Measurements from ENCODE around the gene SPTBN1.

The SPTBN1 gene

GRCh38 chr2:54531558-54531957, 75.4 kb downstream of the SPTBN1 start:
- DNase-seq = no peak

GRCh38 chr2:54534221-54534620, 78.1 kb downstream of the SPTBN1 start:
- DNase-seq = no peak

- DNase-seq = no peak
Observed at GRCh38 chr2:54534625-54535024, 78.5 kb downstream of the SPTBN1 start.

GRCh38 chr2:54535599-54536195, 79.6 kb downstream of the SPTBN1 start:
- DNase-seq = no peak

- no peak for DNase-seq
Observed at GRCh38 chr2:54536720-54537119, 80.6 kb downstream of the SPTBN1 start.

GRCh38 chr2:54538537-54538936, 82.4 kb downstream of the SPTBN1 start:
- DNase-seq = no peak

- DNase-seq = no peak
Observed at GRCh38 chr2:54539683-54540082, 83.6 kb downstream of the SPTBN1 start.

- DNase-seq = no peak
Observed at GRCh38 chr2:54540194-54540593, 84.1 kb downstream of the SPTBN1 start.

GRCh38 chr2:54541995-54542394, 85.9 kb downstream of the SPTBN1 start:
- DNase-seq = no peak

- no peak for DNase-seq
Observed at GRCh38 chr2:54543733-54544396, 87.7 kb downstream of the SPTBN1 start.

- DNase-seq = no peak
Observed at GRCh38 chr2:54545702-54546450, 89.7 kb downstream of the SPTBN1 start.

- no peak for DNase-seq
Observed at GRCh38 chr2:54546518-54546917, 90.4 kb downstream of the SPTBN1 start.

- no peak for DNase-seq
Observed at GRCh38 chr2:54546923-54547720, 91.0 kb downstream of the SPTBN1 start.

GRCh38 chr2:54549430-54549829, 93.3 kb downstream of the SPTBN1 start:
- no peak for DNase-seq

GRCh38 chr2:54549917-54550518, 93.9 kb downstream of the SPTBN1 start:
- DNase-seq = no peak

- no peak for DNase-seq
Observed at GRCh38 chr2:54550547-54550946, 94.4 kb downstream of the SPTBN1 start.

- DNase-seq = no peak
Observed at GRCh38 chr2:54551123-54551756, 95.1 kb downstream of the SPTBN1 start.

- DNase-seq = no peak
Observed at GRCh38 chr2:54553075-54553474, 96.9 kb downstream of the SPTBN1 start.

- no peak for DNase-seq
Observed at GRCh38 chr2:54553775-54554174, 97.6 kb downstream of the SPTBN1 start.

- no peak for DNase-seq
Observed at GRCh38 chr2:54555318-54555837, 99.3 kb downstream of the SPTBN1 start.

GRCh38 chr2:54556621-54557121, 100.5 kb downstream of the SPTBN1 start:
- DNase-seq = no peak

- DNase-seq = no peak
Observed at GRCh38 chr2:54557211-54557600, 101.1 kb downstream of the SPTBN1 start.

Measured in central memory CD4-positive, alpha-beta T cell (primary cell).